HG03097 (cell line): ENCODE results near the gene AMTN.
"Not testable (repeated sequence)": the region's sequence is repeated elsewhere in the genome, so short reads cannot be mapped to it uniquely, and the experiment has no call there.

ENCODE experiments used
- ATAC-seq: cut with Tn5 transposase; IDR thresholded peaks from one replicate; pipeline ENCODE4 v1.9.1; 2021; ENCODE audit not compliant: unreplicated experiment, low FRiP score

The AMTN gene

GRCh38 chr4:70518269-70518668, at the start of gene AMTN:
Gene AMTN, plus strand, starts transcription at chr4:70518569. Its CDS starts 209 bp downstream, at chr4:70518778.
- ATAC-seq = no peak

GRCh38 chr4:70471897-70472296, 46.5 kb upstream of the AMTN start, which contains the start of gene MUC7:
Gene MUC7, plus strand, starts transcription at chr4:70472197. Its CDS starts 1,825 bp downstream, at chr4:70474022.
- ATAC-seq = no peak

- no peak for ATAC-seq
These were observed 44.7 kb upstream of the AMTN start for GRCh38 chr4:70473679-70474078.

- no peak for ATAC-seq
These were observed 29.6 kb upstream of the AMTN start for GRCh38 chr4:70488748-70489147.

GRCh38 chr4:70496231-70496630, 22.1 kb upstream of the AMTN start:
- no peak for ATAC-seq

GRCh38 chr4:70501838-70502237, 16.5 kb upstream of the AMTN start:
- not testable (repeated sequence) for ATAC-seq

GRCh38 chr4:70504733-70505132, 13.6 kb upstream of the AMTN start:
- no peak for ATAC-seq

GRCh38 chr4:70505151-70505748, 13.1 kb upstream of the AMTN start:
- peak; percentile 82 for ATAC-seq

GRCh38 chr4:70508801-70509200, 9.6 kb upstream of the AMTN start:
- no peak for ATAC-seq

- no peak for ATAC-seq
These were observed 7.0 kb upstream of the AMTN start for GRCh38 chr4:70511365-70511764.

GRCh38 chr4:70515367-70516250, 2.8 kb upstream of the AMTN start:
- ATAC-seq = no peak

- ATAC-seq = no peak
These were observed 347 bp downstream of the AMTN start for GRCh38 chr4:70518716-70519115.

GRCh38 chr4:70522626-70523025, 4.3 kb downstream of the AMTN start:
- ATAC-seq = no peak

- ATAC-seq = no peak
These were observed 12.6 kb downstream of the AMTN start for GRCh38 chr4:70530997-70531396.

- ATAC-seq = peak; percentile 65
These were observed 13.6 kb downstream of the AMTN start for GRCh38 chr4:70531981-70532380.

GRCh38 chr4:70533211-70533610, 14.8 kb downstream of the AMTN start:
- ATAC-seq = peak; percentile 78

- no peak for ATAC-seq
These were observed 15.4 kb downstream of the AMTN start for GRCh38 chr4:70533791-70534190.

- ATAC-seq = not testable (repeated sequence)
These were observed 16.5 kb downstream of the AMTN start for GRCh38 chr4:70534886-70535285.

GRCh38 chr4:70538869-70539268, 20.5 kb downstream of the AMTN start:
- ATAC-seq = no peak

- no peak for ATAC-seq
These were observed 26.0 kb downstream of the AMTN start for GRCh38 chr4:70544279-70544868.

- no peak for ATAC-seq
These were observed 38.5 kb downstream of the AMTN start for GRCh38 chr4:70556856-70557255.
